ENCODE measurements around the gene CRTC1. TPM values are rescaled to one million over a fixed set of nuclear protein-coding genes. Genes with fewer than 3 reads are reported as not detected.
A peak's percentile ranks its signal among the peaks of the same experiment; 100 is the strongest.

CRTC1 gene
- total RNA-seq, 4 donors from 2014 or later, result 4.1 to 6.3 (median 4.7) TPM

DNA sequence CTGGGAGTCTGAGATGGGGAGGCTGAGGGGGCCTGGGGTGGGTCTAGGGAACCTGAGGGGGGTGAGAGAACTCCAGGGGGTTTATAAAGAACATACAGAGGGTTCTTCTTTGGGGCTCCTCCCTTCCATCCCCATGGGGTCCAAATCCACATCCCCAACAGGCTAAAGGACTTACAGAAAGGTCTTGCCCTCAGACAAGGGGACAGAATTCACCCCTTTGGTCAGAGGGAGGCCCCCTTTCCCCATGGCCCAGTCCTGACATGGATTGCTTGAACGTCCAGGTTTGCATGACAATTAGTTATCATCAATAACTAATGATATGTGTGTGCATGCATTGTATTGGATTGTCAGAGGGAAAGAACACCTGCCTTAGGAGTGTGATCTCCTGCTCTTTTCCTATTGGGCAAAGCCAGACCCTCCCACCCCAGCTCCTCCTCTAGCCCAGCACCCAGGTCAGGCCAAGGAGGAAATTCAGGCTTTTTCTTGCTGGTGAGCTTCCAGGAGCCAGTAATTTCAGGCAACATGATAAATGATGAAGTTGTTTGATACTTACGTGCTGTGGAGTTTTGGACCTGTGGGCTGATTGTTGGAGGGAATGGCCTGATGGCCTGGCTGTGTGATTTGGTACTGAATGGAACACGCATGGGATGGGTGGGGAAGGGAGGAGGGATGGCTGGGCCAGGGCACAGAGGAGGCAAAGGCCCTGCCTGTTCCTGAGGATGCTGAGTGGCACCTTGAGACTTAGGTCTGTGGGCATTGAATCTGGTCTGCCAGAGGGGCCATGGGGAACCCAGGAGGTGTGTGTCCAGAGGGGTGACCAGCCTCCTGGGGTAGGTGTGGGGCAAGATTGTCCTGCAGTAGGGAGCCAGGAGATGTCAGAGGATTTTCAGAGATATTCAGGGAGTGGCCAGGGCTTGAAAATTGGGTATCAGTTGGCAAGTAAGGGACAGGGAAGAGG lies 45.5 kb upstream of the CRTC1 start:
- Histone ChIP-seq H3K4me3 (peak overlapping the region; percentile 79), H3K27me3 (no peaks in the 10 kb centered on the region), H3K36me3 (no peaks in the 10 kb centered on the region), H3K4me1 (peaks cover 36% of the 10 kb centered on the region), H3K27ac (peak overlapping the region; percentile 83), H3K9me3 (no peaks in the 10 kb centered on the region)
- DNase-seq (ENCODE audit: low spot score in 2 of 2), result no peak
- TF ChIP-seq EP300 (IDR thresholded peaks at IDR 0.05) (no peak), POLR2AphosphoS5 (IDR thresholded peaks at IDR 0.05) (no peak), POLR2A (IDR thresholded peaks at IDR 0.05) (no peak)
- TF ChIP-seq, protein P1, sequence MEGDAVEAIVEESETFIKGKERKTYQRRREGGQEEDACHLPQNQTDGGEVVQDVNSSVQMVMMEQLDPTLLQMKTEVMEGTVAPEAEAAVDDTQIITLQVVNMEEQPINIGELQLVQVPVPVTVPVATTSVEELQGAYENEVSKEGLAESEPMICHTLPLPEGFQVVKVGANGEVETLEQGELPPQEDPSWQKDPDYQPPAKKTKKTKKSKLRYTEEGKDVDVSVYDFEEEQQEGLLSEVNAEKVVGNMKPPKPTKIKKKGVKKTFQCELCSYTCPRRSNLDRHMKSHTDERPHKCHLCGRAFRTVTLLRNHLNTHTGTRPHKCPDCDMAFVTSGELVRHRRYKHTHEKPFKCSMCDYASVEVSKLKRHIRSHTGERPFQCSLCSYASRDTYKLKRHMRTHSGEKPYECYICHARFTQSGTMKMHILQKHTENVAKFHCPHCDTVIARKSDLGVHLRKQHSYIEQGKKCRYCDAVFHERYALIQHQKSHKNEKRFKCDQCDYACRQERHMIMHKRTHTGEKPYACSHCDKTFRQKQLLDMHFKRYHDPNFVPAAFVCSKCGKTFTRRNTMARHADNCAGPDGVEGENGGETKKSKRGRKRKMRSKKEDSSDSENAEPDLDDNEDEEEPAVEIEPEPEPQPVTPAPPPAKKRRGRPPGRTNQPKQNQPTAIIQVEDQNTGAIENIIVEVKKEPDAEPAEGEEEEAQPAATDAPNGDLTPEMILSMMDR (IDR thresholded peaks at IDR 0.05), result no peak
- WGBS, result 14% methylated on average over 3 of the region's 3 CpGs

GRCh38 chr19:18639706-18640243 lies 43.7 kb upstream of the CRTC1 start:
- no peak for TF ChIP-seq POLR2AphosphoS5 (IDR thresholded peaks at IDR 0.05)
- TF ChIP-seq, protein P1 (IDR thresholded peaks at IDR 0.05), result no peak
- TF ChIP-seq POLR2A (IDR thresholded peaks at IDR 0.05), result no peak
- no peak for TF ChIP-seq EP300 (IDR thresholded peaks at IDR 0.05)
- Histone ChIP-seq H3K9me3 (no peaks in the 10 kb centered on the region), H3K36me3 (no peaks in the 10 kb centered on the region), H3K27me3 (no peaks in the 10 kb centered on the region), H3K27ac (no peak overlapping the region), H3K4me1 (peaks cover 38% of the 10 kb centered on the region), H3K4me3 (no peak overlapping the region)
- DNase-seq (ENCODE audit: low spot score in 2 of 2), result no peak
- WGBS, result 78% methylated on average over 8 of the region's 8 CpGs

DNA sequence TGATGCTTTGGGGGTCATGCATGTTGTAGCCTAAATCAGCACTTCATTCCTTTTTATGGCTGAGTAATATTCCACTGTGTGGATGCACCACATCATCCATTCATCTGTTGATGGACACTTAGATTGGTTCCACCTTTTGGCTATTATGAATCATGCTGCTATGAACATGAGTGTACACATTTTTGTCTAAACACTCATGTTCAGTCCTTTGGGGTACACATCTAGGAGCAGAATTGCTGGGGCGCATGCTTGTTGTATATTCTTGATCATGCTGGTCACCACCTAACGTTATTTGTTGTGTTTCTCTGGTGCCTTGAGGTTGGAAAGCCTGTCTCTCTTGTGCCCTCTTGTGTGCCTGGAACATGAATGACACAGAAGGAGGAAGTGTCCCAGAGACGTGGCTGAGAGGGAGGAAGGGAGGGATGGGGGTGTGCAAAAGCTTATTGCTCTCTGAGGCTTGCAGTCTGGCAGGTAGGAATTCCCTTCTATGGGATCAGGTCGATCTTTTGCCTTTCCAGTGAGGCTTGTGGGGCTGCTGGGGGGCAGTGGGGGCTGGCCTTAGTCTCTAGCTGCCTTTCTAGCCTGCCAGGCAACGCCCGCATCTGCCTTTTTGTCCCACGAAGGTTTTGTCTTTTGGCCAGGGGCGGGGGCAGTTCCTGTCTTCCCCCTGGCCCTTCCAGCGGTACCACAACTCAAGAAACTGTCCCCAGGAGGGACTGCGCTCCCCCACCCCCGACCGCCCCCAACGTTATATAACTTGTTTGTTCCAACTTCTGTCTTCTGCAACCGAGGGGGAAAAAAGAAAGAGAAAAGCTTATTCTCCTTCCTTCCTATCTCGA lies 39.1 kb upstream of the CRTC1 start:
- H3K4me3 ChIP-seq, result peak overlapping the region; percentile 26
- no peaks in the 10 kb centered on the region for H3K9me3 ChIP-seq
- 58% methylated on average over 15 of the region's 15 CpGs for WGBS
- no peaks in the 10 kb centered on the region for H3K36me3 ChIP-seq
- peak overlapping the region; percentile 34 for H3K27ac ChIP-seq
- DNase-seq (ENCODE audit: low spot score in 2 of 2), result no peak
- TF ChIP-seq EP300 (IDR thresholded peaks at IDR 0.05) (no peak), POLR2A (IDR thresholded peaks at IDR 0.05) (no peak)
- TF ChIP-seq, protein P1 (IDR thresholded peaks at IDR 0.05), result no peak
- no peaks in the 10 kb centered on the region for H3K27me3 ChIP-seq
- peaks cover 27% of the 10 kb centered on the region for H3K4me1 ChIP-seq

DNA sequence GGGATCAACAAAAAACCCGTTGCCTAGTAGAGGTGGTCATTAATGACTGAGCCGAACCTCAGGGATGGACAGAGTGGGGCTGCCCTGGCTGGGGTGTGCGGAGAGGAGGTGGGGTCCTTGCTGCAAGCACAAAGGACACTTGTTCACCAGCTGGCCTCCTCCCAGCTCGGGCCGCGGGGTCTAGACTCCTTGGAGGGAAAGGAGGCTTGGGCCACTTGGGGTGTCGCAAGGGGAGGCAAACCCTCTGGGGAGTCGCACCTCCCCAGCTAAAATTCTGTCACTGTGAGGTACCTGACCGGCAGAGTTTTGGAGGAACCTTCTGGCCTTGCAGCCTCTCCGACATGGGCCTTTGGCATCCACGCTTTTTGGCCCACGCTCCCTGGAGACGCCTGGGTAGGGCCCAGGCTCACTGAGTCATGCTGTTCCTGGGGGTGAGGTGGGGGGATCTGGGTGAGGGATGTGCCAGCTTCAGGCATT lies 38.4 kb upstream of the CRTC1 start:
- H3K9me3 ChIP-seq, result no peaks in the 10 kb centered on the region
- H3K27me3 ChIP-seq, result no peaks in the 10 kb centered on the region
- 61% methylated on average over 11 of the region's 13 CpGs for WGBS
- DNase-seq (ENCODE audit: low spot score in 2 of 2), result no peak
- peak overlapping the region; percentile 34 for H3K27ac ChIP-seq
- peak overlapping the region; percentile 26 for H3K4me3 ChIP-seq
- TF ChIP-seq POLR2AphosphoS5 (IDR thresholded peaks at IDR 0.05), result no peak
- TF ChIP-seq, protein P1 (IDR thresholded peaks at IDR 0.05), result no peak
- TF ChIP-seq EP300 (IDR thresholded peaks at IDR 0.05), result no peak
- TF ChIP-seq POLR2A (IDR thresholded peaks at IDR 0.05), result no peak
- H3K36me3 ChIP-seq, result no peaks in the 10 kb centered on the region
- H3K4me1 ChIP-seq, result peaks cover 34% of the 10 kb centered on the region
